Activated CD4-positive, alpha-beta T cell treated with anti-CD3 and anti-CD28 coated beads for 24 hours (primary cell): ENCODE data around the gene OR4E2.
"Not testable (repeated sequence)": the region's sequence is repeated elsewhere in the genome, so short reads cannot be mapped to it uniquely, and the experiment has no call there.

Experiments
- DNase-seq, 2 donors: peaks; one replicate each; pipeline ENCODE4 v3.0.0-alpha.2; 2020; ENCODE audit warnings: low read depth in 2 of 2

OR4E2 gene, protein sequence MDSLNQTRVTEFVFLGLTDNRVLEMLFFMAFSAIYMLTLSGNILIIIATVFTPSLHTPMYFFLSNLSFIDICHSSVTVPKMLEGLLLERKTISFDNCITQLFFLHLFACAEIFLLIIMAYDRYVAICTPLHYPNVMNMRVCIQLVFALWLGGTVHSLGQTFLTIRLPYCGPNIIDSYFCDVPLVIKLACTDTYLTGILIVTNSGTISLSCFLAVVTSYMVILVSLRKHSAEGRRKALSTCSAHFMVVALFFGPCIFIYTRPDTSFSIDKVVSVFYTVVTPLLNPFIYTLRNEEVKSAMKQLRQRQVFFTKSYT

DNA sequence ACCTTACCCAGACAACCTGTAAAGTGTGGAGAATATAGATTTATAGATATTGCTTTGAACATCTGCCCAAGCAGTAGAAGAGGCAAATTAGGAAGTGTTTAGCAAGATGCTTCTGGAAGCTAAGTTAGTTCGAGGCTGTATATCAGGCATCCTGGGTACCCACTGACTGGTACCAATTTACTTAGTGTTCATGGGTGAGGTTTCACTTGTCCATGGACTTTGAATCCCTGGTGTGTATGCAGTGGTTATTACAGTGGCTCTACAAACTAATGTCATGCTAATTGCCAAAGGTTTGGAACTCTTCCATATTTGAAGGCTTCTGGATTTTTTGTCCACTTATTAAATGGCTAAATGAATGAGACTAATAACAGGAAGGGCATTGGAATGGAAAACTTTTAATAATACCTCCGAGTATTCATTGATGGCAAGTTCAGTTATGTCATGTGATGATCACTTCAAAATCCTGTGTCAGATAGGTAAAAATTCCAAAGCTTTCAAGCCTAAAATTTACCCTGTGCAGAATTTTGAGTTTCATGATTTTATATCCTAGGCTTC is at the start of gene OR4E2:
TSS of gene OR4E2 (plus strand) at position 505 of the 555 bp plus-strand sequence. CDS start 11,248 bp downstream, outside the sequence.
- no peak for DNase-seq

DNA sequence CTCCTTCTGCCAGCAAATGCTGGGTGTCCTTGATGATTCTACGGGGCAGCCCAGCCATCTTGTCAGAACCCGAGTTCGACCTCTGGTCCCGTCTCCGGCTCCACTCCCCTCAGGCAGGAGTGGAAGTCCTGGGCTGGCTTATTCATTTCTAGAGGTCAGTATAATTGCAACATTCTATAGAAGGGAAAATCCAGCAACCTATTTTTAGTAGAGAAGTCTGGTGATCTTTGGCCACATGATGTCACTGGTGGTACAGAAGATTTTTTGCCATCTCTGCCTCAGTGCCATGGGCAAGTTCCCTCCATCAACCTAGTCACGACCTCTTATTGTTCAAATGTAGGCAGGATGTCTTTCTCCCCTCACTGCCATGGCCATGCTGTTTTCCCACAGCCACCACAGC is 41.3 kb upstream of the OR4E2 start:
- no peak for DNase-seq

DNA sequence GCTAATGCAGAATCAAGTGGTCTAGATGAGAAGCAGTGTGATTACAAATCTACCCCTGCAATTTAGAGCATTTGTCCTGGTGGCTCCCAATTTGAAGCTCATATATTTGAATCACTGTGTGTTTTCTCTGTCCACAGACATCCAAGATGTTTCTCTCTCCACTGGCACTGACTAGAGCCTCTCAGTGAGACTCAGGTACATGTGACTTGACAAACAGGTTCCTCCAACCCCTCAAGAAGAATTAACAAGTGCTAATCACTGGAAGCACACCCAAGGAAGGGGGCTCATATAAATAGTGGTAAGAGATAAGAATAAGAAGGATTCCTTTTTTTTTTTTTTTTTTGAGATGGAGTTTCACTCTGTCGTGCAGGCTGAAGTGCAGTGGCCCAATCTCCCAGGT is 39.4 kb upstream of the OR4E2 start:
- no peak for DNase-seq

DNA sequence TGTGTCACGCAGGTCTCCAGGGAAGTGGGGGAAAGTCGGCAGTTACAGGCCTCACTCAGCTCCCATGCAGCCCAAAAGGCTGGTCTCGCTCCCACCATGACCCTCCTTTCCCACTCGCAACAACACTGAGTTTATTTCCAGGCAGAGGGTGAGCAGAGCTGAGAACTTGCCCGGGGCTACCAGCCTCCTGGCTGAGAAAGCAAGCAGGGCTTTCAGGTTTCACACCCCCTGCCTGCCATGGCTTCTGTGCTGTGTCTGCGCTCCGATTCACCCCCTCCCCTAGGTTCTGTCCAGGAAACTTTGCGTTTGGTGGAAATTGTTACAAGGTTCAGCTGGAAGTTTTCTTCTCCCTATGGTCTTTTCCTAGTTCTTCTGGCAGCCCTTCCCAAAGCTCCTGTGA is 36.0 kb upstream of the OR4E2 start:
- DNase-seq = no peak

DNA sequence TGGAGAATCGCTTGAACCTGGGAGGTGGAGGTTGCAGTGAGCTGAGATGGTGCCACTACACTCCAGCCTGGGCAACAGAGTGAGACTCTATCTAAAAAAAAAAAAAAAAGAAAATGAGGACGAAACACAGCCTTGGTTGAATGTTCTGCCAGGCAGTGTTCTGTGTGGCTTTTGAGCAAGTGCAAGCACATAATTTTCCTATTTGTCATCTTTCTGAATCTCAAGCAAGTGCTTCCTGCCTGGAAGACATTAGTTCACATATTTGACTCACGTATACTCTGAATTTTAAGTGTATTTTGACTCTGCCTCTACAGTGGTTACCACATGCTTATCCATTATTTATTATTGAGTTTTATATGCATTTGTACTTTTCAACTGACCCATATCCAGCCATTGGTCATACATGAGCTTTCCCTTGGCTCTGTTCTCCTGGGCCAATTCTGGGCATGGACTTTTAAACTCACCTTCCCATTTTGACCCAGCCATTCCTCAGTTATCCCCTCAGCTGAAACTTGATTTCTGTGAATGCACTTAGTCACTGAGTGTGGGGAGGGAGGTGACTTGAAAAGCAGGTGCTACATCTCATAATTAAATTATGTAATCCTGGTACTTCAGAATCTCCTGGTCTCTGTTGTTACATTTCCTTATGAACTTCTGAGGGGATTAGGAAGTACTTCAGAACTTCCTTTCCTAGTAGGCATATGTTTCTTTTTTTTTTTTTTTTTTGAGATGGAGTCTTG is 27.0 kb upstream of the OR4E2 start:
- no peak for DNase-seq

DNA sequence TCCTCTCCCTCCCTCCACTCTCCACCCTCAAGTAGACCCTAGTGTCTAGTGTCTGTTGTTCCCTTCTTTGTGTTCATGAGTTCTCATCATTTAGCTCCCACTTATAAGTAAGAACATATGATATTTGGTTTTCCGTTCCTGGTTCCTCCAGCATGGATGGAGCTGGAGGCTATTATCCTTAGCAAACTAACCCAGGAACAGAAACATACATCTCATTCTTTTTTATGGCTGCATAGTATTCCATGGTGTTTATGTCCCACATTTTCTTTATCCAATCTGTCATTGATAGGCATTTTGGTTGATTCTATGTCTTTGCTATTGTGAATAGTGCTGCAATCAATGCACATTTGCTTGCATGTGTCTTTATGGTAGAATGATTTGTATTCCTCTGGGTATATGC is 23.1 kb upstream of the OR4E2 start:
- DNase-seq = not testable (repeated sequence)

- DNase-seq = no peak
These were observed 22.6 kb upstream of the OR4E2 start for GRCh38 chr14:21631084-21631483.

GRCh38 chr14:21634840-21635239 is 18.8 kb upstream of the OR4E2 start, which contains the start of gene OR10G2:
Gene OR10G2 (minus strand): TSS chr14:21634940. CDS start chr14:21634842, 98 bp downstream.
- DNase-seq = no peak

DNA sequence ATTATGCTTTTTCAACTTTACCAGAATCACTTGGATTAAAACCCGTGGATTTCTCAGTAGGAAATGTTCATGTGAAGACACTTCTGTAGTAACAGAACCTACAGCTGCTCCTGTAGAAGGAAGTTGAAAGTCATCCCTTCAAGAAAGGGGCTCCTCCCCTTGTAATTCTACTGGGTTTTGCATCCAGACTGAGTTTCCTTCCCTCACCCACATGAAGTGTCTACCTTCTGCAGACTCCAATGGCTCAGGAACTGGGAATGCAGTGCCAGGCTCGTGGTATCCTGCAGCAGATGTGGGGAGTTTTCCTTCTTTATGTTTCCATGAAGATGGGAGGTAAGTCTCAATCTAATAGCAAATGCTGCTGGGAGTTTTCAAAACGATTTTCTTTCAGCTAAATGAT is 11.0 kb upstream of the OR4E2 start:
- DNase-seq = no peak

GRCh38 chr14:21643407-21643806 is 10.2 kb upstream of the OR4E2 start:
- DNase-seq = no peak

DNA sequence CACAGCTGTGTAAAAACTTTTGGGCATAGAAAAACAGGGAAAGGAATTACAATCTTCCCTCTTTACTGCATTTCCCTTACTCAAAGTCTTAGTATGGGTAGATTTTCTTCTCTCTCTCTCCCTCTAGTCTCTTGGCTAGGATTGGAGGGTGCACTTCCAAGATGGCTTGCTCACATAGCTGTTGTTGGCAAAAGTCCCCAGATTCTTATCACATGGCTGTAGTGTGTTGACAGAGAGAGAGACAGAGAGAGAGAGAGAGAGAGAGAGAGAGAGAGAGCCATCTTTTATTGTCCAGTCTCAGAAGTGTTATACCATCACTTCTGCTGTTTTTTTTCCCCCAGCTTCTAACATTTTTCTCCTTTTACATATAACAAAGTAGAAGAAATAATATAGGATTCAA is 6.3 kb upstream of the OR4E2 start:
- no peak for DNase-seq

- DNase-seq = no peak
These were observed 1.3 kb upstream of the OR4E2 start for GRCh38 chr14:21652209-21652808.

GRCh38 chr14:21654215-21654614 is 580 bp downstream of the OR4E2 start:
- DNase-seq = no peak

DNA sequence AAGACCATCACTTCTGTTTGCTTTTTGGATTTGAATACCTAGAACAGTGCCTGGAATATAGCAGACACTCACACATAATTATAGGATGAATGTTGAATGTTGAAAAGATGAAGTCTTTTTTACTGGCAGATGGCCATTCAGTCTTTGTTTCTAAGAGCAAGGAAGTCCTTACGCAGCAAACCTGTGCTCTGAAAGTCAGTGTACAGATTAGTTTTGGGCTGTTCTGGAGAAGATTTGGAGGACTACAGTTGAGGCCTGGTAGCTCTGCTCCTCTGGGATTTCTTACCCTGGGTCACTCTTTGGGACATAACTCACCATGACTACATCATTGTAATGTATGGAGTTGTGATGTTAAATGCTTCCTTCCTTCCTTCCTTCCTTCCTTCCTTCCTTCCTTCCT is 3.3 kb downstream of the OR4E2 start:
- no peak for DNase-seq

- DNase-seq = no peak
These were observed 14.7 kb downstream of the OR4E2 start for GRCh38 chr14:21668377-21668776.

- DNase-seq = no peak
These were observed 15.6 kb downstream of the OR4E2 start for GRCh38 chr14:21669284-21669683.

- DNase-seq = no peak
These were observed 17.7 kb downstream of the OR4E2 start for GRCh38 chr14:21671371-21671770.

GRCh38 chr14:21672116-21672515 is 18.5 kb downstream of the OR4E2 start:
- no peak for DNase-seq

DNA sequence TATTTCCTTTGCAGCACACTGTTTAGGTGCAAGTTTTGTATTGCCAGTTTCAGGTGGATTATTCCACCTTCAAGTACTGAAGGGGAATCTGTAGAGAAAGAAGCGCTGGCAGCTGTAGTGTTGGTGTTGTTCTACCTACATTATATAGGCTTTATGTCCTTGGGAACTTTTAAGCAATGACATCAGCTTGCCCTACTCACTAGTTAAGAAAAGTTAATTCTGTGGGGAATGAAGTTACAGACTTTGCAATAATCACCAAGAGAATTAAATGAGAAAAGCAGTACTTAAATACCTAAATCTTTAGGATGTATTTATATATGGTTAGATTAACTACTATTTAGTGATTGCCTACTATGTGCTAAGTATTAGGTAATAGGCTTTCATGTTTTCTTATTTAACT is 20.1 kb downstream of the OR4E2 start, which contains the start of gene OR4E1:
TSS of gene OR4E1 (minus strand) at position 101 of the 400 bp plus-strand sequence. CDS start 2,883 bp downstream, outside the sequence.
- no peak for DNase-seq

- DNase-seq = no peak
These were observed 21.9 kb downstream of the OR4E2 start for GRCh38 chr14:21675566-21675965.

DNA sequence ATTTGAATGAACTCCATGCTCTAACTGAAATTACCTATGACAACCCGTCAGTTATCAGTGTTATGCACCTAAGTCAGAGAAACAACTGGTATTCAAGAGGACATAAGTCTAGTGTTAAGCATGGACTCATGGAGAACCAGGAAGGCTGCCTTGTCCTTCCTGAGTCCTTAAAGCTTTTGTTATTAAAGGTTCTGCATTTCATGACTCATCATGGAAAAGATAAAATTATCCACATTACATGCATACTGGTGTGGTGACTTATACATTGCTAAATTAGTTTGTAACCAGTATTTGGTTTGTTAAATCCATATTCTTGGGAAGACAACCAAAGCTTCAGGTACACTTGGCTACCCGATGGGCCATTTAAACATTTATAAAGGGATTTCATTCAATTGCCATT is 26.4 kb downstream of the OR4E2 start:
- DNase-seq = no peak

DNA sequence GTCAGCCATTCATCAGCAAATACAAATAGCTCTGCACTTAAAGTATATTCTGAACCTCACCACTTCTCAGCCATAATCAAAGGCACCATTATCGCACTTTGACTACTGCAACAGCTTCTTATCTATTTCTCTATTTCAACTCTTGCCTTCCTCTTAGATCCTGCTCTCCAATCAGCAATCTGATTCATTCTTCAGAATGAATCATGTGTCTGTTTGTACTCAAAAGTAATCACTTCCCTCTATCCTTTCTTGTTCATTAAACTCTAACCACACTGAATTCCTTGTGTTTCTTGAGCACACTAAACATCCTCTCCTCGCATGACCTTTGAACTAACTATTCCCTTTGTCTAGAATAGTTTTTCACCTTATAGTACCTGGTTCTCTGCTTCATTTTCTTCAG is 32.8 kb downstream of the OR4E2 start:
- no peak for DNase-seq
